TTC549 (cell line): ENCODE results near the gene BCAP31.
"Not testable (repeated sequence)": the region's sequence is repeated elsewhere in the genome, so short reads cannot be mapped to it uniquely, and the experiment has no call there.

ENCODE experiments used
- FAIRE-seq: peaks from 2 replicates; lab custom pipeline; 2012; peaks lifted over from hg19 to GRCh38; lab: Jason Lieb, UNC

The BCAP31 gene

DNA sequence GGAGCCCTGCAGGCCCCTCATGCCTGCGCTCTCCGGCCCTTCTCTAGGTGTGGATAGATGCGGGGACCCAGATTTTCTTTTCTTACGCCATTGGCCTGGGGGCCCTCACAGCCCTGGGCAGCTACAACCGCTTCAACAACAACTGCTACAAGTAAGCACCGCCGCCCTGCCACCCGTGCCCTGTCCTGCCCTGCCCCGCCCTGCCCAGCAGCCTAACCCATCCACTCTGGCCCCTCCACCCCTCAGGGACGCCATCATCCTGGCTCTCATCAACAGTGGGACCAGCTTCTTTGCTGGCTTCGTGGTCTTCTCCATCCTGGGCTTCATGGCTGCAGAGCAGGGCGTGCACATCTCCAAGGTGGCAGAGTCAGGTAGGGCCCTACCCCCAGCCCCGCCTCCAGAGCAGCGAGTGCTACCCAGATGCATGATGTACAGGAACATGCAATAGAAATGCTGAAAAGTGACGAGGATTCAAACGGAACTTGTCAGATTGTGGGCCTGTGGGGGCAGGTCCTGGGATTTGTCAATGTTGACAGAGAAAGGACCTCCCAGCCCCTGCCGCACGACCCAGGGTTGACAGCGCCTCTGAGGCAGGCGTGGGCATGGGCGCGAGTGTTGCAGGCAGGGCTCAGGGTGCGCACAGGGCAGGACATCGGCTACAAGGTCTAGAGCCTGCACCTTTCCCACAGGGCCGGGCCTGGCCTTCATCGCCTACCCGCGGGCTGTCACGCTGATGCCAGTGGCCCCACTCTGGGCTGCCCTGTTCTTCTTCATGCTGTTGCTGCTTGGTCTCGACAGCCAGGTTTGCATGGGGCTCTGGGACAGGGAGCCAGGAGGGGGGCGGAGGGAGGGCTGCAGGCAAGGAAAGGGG, 30.7 kb downstream of the BCAP31 start:
- FAIRE-seq, result no peak

GRCh38 chrX:153692611-153693156, 31.5 kb downstream of the BCAP31 start:
- no peak for FAIRE-seq

- FAIRE-seq, result no peak
These were observed 32.2 kb downstream of the BCAP31 start for GRCh38 chrX:153692003-153692402.

DNA sequence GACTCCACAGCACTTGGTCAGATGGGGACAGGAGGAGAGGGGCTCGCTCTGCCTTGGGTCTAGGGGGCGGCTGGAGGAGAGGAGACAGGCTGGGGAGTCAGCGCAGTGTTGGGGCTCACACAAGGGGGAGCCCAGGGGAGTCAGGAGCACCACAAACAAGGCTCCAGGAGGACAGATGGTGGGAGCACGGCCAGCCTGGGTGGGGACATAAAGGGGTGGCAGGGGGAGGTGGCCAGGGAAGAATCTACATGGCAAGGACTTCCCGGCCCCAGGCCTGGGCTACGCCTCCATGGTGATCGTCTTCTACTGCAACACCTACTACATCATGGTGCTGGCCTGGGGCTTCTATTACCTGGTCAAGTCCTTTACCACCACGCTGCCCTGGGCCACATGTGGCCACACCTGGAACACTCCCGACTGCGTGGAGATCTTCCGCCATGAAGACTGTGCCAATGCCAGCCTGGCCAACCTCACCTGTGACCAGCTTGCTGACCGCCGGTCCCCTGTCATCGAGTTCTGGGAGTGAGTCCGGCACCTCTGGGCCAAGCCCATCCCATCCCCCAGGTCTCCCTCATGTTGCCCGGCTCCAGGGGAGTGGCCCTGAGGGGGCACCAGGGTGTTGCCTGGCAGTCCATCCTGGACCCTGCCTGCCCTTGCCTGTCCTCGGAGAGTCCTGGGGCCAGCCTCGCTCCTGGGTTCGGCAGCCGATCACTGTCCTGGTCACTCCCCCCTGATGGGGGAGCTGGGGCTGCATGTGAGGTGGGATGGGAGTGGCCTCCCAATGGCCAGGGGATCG, 33.0 kb downstream of the BCAP31 start:
- FAIRE-seq, result not testable (repeated sequence)

DNA sequence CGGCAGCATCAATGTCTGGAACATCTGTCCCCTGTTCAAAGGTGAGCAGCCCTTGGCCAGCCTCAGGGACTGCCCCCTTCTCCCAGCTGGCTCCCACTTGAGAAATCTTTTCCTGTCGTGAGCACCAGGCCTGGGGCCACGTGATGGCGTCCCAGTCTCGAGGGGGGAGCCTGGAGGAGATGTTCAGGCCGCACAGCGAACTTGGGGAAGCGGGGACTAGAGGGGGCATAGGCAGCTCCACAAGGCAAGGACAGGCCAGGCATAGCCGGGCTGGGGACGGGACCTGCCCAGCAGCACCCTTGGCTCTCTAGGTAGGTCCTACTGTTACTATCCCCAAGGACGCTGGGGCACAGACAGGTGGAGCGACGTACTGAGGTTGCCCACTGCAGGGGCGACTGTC, 33.7 kb downstream of the BCAP31 start:
- FAIRE-seq, result no peak

DNA sequence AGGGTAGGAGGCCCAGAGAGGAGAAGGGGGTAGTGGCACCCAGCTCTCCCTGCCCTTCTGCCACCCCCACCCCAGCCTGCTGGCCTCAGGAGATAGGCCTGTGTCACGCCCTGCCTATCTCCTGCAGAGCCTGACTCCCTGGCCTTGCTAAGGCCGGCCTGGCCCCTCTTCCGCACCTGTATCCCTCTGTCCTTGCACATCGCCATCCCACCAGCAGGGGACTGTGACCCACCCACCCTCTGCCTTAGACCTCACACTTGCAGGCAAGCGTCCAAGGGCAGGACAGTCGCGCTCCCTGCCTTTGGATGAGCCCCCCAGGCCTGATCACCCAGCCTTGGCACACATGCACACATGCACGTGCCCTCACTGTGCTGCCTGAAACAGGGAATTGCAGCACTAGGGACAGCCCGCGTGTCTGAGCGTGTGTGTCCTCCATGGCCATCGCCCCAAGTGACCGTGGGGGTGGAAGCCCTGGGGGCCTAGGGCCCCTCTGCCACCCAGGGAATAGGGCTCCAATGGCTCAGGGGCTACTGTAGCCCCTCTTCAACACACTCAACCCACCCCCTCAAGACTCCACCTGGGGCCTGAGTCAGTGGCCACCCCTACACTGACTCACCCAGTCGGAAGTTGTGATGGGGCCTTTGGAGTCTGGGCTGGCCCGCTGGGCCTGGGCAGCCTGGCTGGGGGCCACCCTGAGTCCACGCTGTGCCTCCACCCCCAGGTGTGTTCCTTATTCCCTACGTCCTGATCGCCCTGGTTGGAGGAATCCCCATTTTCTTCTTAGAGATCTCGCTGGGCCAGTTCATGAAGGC, 34.3 kb downstream of the BCAP31 start:
- no peak for FAIRE-seq

- no peak for FAIRE-seq
These were observed 35.1 kb downstream of the BCAP31 start for GRCh38 chrX:153688911-153689590.

DNA sequence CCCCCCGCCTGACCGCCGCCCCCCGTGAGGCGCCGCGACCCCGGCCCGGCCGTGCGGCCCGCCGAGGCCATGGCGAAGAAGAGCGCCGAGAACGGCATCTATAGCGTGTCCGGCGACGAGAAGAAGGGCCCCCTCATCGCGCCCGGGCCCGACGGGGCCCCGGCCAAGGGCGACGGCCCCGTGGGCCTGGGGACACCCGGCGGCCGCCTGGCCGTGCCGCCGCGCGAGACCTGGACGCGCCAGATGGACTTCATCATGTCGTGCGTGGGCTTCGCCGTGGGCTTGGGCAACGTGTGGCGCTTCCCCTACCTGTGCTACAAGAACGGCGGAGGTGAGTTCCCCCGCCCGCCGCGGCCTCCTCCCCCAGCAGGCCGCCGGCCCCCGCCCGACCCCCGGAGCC, 35.7 kb downstream of the BCAP31 start:
- FAIRE-seq, result no peak

DNA sequence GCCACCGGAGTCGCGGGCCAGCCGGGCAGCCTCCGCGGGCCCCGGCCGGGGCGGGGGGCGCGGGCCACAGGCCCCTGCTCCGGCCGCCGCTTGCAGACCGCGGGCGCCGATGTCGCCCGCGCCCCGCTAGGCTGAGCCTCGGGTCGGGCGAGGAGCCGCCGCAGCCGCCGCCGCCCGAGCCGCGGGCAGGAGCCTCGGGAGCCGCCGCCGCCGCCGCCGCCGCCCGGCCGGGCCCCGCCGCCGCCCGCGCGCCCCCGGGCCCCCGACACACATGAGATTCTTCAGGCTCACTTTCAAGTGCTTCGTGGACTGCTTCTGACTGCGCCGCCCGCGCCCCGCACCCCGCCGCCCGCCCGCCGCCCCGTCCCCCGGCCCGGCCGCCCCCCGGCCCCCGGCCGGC, 36.1 kb downstream of the BCAP31 start:
- no peak for FAIRE-seq

- no peak for FAIRE-seq
These were observed 36.8 kb downstream of the BCAP31 start, which contains the start of gene SLC6A8 for GRCh38 chrX:153687121-153688039. Gene SLC6A8, plus strand, starts transcription at chrX:153687926. Its CDS starts 649 bp downstream, at chrX:153688575.

DNA sequence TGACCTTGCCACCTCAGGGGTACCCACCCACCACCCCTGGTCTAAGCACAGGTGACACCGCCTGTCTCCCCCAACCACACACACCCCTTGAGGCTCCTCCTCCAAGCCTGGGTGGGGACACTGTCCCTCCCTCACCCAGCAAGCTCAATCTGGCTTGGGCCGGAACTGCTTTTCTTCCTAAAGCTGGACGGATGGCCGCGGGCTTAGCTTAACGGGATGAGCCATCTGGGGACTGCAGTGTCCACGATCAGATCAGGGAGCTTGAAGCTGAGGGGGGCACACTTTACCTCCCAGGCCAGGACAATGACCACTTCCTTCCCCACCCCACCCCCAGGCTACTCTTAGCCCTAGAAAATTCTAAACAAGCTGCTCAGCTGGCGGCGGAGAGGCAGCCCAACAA, 37.5 kb downstream of the BCAP31 start:
- FAIRE-seq, result no peak

- FAIRE-seq, result no peak
These were observed 38.2 kb downstream of the BCAP31 start for GRCh38 chrX:153685751-153686696.

- no peak for FAIRE-seq
These were observed 39.0 kb downstream of the BCAP31 start for GRCh38 chrX:153685156-153685536.

DNA sequence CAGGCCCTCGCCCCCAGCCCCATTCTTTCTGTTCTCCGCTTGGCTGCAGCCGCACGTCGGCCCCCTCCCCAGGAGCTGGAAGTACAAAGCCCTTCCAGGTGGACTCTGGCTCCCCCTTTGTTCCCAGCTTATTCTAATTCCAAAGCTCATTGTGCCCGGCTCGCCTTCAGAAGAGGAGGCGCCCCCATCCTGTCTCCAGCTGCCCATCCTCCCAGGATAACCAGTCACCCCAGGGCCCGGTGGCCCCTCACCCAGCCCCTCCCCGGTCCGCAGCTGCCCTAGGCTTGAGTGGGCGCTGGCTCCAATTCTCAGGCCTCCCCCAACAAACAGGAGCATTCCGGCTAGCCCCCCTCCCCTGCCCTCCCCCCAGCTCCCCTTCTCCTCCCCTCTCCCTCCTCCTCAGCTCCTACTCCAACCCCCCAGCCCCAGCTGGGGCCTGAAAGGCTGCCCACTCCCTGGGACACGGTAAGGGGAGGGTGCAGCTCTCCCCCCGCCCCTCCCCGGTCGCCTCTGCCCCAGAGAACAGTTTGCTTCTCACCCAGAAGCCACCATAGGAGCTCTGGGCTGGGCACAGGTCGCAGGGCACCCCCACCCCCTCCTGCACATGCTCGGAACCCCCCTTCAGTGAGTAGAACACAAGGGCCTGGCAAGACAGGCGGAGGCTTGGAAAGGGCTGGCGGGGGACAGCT, 39.6 kb downstream of the BCAP31 start:
- FAIRE-seq, result no peak

GRCh38 chrX:153683486-153683885, 40.7 kb downstream of the BCAP31 start:
- FAIRE-seq, result not testable (repeated sequence)

- FAIRE-seq, result no peak
These were observed 43.0 kb downstream of the BCAP31 start for GRCh38 chrX:153681175-153681574.

- no peak for FAIRE-seq
These were observed 49.9 kb downstream of the BCAP31 start for GRCh38 chrX:153674219-153674851.
